ENCODE measurements around the gene TRPM7. TPM values are rescaled to one million over a fixed set of nuclear protein-coding genes. Genes with fewer than 3 reads are reported as not detected.

The TRPM7 gene
- total and polyA plus RNA-seq, 3 experiments from 2014 or later: 18.1 to 46.9 (median 46.7) TPM

GRCh38 chr15:50681467-50681866 lies 5.1 kb downstream of the TRPM7 start:
- POLR2A ChIA-PET: interaction anchor here (0.6 kb wide), 1 partner anchor 14 kb away, joined by 3 read pairs; no protein-coding TSS in a partner anchor
- peaks cover 26% of the 10 kb centered on the region for H3K4me1 ChIP-seq (ENCODE audit: insufficient read depth, low read length)

GRCh38 chr15:50676799-50677483 lies 9.7 kb downstream of the TRPM7 start:
- peak overlapping the region in 2 of 7 donors; percentile 39 to 59 for H3K4me3 Mint-ChIP-seq
- H3K36me3 Mint-ChIP-seq: peaks cover 0 to 23% (median 5%) of the 10 kb centered on the region in 3 donors
- ChIA-PET POLR2A (interaction anchor here (0.7 to 1.8 kb wide), 2 partner anchors 200 to 231 kb away, joined by 4 to 5 read pairs; no protein-coding TSS in a partner anchor), CTCF (interaction anchor here (1.0 to 1.7 kb wide), 5 partner anchors 10 to 232 kb away, joined by 3 to 5 read pairs (median 3); partner anchors contain the start of gene TRPM7)
- no peaks in the 10 kb centered on the region for H3K9me3 ChIP-seq (ENCODE audit: low read length)
- H3K27ac ChIP-seq (ENCODE audit: low read depth, low read length): no peak overlapping the region
- peaks cover 21 to 60% (median 41%) of the 10 kb centered on the region in 3 donors for H3K4me1 Mint-ChIP-seq
- DNase-seq: no peak
- H3K4me3 ChIP-seq (ENCODE audit: low read length): no peak overlapping the region
- H3K4me1 ChIP-seq (ENCODE audit: insufficient read depth, low read length): peaks cover 6% of the 10 kb centered on the region
- H3K27ac Mint-ChIP-seq: peak overlapping the region in 7 of 8 donors; percentile 57 to 87 (median 80)
- H3K9me3 Mint-ChIP-seq: no peaks in the 10 kb centered on the region
- no peaks in the 10 kb centered on the region for H3K27me3 ChIP-seq (ENCODE audit: insufficient read depth, low read length, poor library complexity, severe bottlenecking)
- H3K36me3 ChIP-seq (ENCODE audit: insufficient read depth, low read length): no peaks in the 10 kb centered on the region
- H3K27me3 Mint-ChIP-seq: no peaks in the 10 kb centered on the region

More at GRCh38 chr15:50681467-50681866, 5.1 kb downstream of the TRPM7 start:
- peaks cover 47 to 89% (median 62%) of the 10 kb centered on the region in 3 donors for H3K4me1 Mint-ChIP-seq
- no peaks in the 10 kb centered on the region for H3K27me3 Mint-ChIP-seq
- H3K4me3 Mint-ChIP-seq: peak overlapping the region in 3 of 7 donors; percentile 1 to 41 (median 8)
- peaks cover 0 to 37% (median 9%) of the 10 kb centered on the region in 3 donors for H3K36me3 Mint-ChIP-seq
- Histone ChIP-seq H3K9me3 (ENCODE audit: low read length) (no peaks in the 10 kb centered on the region), H3K36me3 (ENCODE audit: insufficient read depth, low read length) (no peaks in the 10 kb centered on the region), H3K27me3 (ENCODE audit: insufficient read depth, low read length, poor library complexity, severe bottlenecking) (no peaks in the 10 kb centered on the region), H3K27ac (ENCODE audit: low read depth, low read length) (no peak overlapping the region), H3K4me3 (ENCODE audit: low read length) (no peak overlapping the region)
- CTCF ChIA-PET: interaction anchor here (0.5 to 1.5 kb wide), 2 partner anchors 23 to 244 kb away, joined by 3 read pairs; no protein-coding TSS in a partner anchor
- DNase-seq: no peak
- H3K27ac Mint-ChIP-seq: peak overlapping the region in 4 of 8 donors; percentile 43 to 91 (median 60)
- H3K9me3 Mint-ChIP-seq: no peaks in the 10 kb centered on the region

GRCh38 chr15:50675535-50676144 lies 11.0 kb downstream of the TRPM7 start:
- no peak overlapping the region for H3K4me3 Mint-ChIP-seq
- Histone ChIP-seq H3K4me1 (ENCODE audit: insufficient read depth, low read length) (no peaks in the 10 kb centered on the region), H3K36me3 (ENCODE audit: insufficient read depth, low read length) (no peaks in the 10 kb centered on the region), H3K4me3 (ENCODE audit: low read length) (no peak overlapping the region), H3K27me3 (ENCODE audit: insufficient read depth, low read length, poor library complexity, severe bottlenecking) (no peaks in the 10 kb centered on the region), H3K27ac (ENCODE audit: low read depth, low read length) (no peak overlapping the region), H3K9me3 (ENCODE audit: low read length) (no peaks in the 10 kb centered on the region)
- CTCF ChIA-PET: interaction anchor here (0.8 to 1.7 kb wide), 12 partner anchors 9 to 233 kb away, joined by 3 to 7 read pairs (median 3); partner anchors contain the start of gene TRPM7
- no peaks in the 10 kb centered on the region for H3K27me3 Mint-ChIP-seq
- H3K27ac Mint-ChIP-seq: peak overlapping the region in 3 of 8 donors; percentile 25 to 74 (median 72)
- POLR2A ChIA-PET: interaction anchor here (1.8 kb wide), 1 partner anchor 232 kb away, joined by 4 read pairs; no protein-coding TSS in a partner anchor
- no peaks in the 10 kb centered on the region for H3K9me3 Mint-ChIP-seq
- DNase-seq: peak in 2 of 5 donors; percentile 24 to 26
- peaks cover 0 to 23% (median 1%) of the 10 kb centered on the region in 3 donors for H3K36me3 Mint-ChIP-seq
- peaks cover 20 to 58% (median 38%) of the 10 kb centered on the region in 3 donors for H3K4me1 Mint-ChIP-seq

DNA sequence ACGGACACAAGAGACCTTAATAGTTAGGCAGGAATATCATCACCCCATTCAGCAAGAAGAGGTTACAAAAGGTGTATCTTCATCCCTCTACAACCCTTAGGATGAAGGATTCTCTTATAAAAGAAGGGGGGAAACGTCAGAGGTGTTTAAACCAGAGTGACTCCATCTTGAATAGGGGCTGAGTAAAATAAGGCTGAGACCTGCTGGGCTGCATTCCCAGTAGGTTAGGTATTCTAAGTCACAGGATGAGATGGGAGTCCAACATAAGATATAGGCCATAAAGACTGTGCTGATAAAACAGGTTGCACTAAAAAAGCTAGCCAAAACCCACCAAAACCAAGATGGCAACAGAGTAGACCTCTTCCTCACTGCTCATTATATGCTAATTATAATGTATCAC lies 16.5 kb downstream of the TRPM7 start:
- H3K9me3 Mint-ChIP-seq: no peaks in the 10 kb centered on the region
- H3K9me3 ChIP-seq (ENCODE audit: low read length): no peaks in the 10 kb centered on the region
- ChIA-PET POLR2A (no interaction called here), CTCF (no interaction called here)
- no peak for DNase-seq
- H3K36me3 Mint-ChIP-seq: peaks cover 0 to 37% (median 0%) of the 10 kb centered on the region in 3 donors
- no peak overlapping the region for H3K27ac ChIP-seq (ENCODE audit: low read depth, low read length)
- no peak overlapping the region for H3K4me3 Mint-ChIP-seq
- H3K4me3 ChIP-seq (ENCODE audit: low read length): no peak overlapping the region
- H3K4me1 Mint-ChIP-seq: peaks cover 32 to 59% (median 47%) of the 10 kb centered on the region in 3 donors
- H3K27me3 ChIP-seq (ENCODE audit: insufficient read depth, low read length, poor library complexity, severe bottlenecking): no peaks in the 10 kb centered on the region
- peak overlapping the region in 5 of 8 donors; percentile 5 to 52 (median 32) for H3K27ac Mint-ChIP-seq
- no peaks in the 10 kb centered on the region for H3K27me3 Mint-ChIP-seq
- no peaks in the 10 kb centered on the region for H3K36me3 ChIP-seq (ENCODE audit: insufficient read depth, low read length)
- H3K4me1 ChIP-seq (ENCODE audit: insufficient read depth, low read length): no peaks in the 10 kb centered on the region

DNA sequence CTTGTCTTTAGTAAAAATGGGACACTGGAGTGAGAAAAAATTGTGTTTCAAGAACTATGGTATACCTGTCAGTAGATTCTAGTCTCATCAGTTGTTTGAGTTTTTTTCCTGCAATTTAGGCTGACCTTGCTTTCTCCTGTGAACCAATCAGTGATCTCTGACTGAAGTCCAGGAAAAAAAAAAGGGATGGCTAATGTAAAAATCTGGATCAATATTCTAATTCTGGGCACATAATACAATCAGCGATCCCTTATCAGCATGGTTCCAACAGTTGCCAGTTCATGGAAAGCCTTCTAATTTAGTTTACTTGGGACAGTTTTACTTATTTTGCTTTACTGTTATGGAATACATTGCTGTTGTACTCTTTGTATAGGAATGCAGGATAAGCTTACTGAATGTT lies 17.0 kb downstream of the TRPM7 start:
- Mint-ChIP-seq H3K9me3 (no peaks in the 10 kb centered on the region), H3K36me3 (peaks cover 0 to 38% (median 0%) of the 10 kb centered on the region in 3 donors), H3K27ac (peak overlapping the region in 3 of 8 donors; percentile 29 to 51 (median 32)), H3K4me1 (peaks cover 32 to 61% (median 42%) of the 10 kb centered on the region in 3 donors), H3K4me3 (no peak overlapping the region), H3K27me3 (no peaks in the 10 kb centered on the region)
- ChIA-PET POLR2A (no interaction called here), CTCF (no interaction called here)
- no peaks in the 10 kb centered on the region for H3K4me1 ChIP-seq (ENCODE audit: insufficient read depth, low read length)
- H3K27ac ChIP-seq (ENCODE audit: low read depth, low read length): no peak overlapping the region
- DNase-seq: no peak
- H3K4me3 ChIP-seq (ENCODE audit: low read length): no peak overlapping the region
- no peaks in the 10 kb centered on the region for H3K27me3 ChIP-seq (ENCODE audit: insufficient read depth, low read length, poor library complexity, severe bottlenecking)
- H3K36me3 ChIP-seq (ENCODE audit: insufficient read depth, low read length): no peaks in the 10 kb centered on the region
- no peaks in the 10 kb centered on the region for H3K9me3 ChIP-seq (ENCODE audit: low read length)

GRCh38 chr15:50665938-50666337 lies 20.7 kb downstream of the TRPM7 start:
- CTCF ChIA-PET: no interaction called here
- POLR2A ChIA-PET: no interaction called here

GRCh38 chr15:50655555-50655954 lies 31.0 kb downstream of the TRPM7 start:
- no peak overlapping the region for H3K4me3 Mint-ChIP-seq
- CTCF ChIA-PET: interaction anchor here (1.0 kb wide), 1 partner anchor 260 kb away, joined by 4 read pairs; no protein-coding TSS in a partner anchor

More at GRCh38 chr15:50665938-50666337, 20.7 kb downstream of the TRPM7 start:
- Mint-ChIP-seq H3K4me1 (peaks cover 31 to 53% (median 44%) of the 10 kb centered on the region in 3 donors), H3K36me3 (peaks cover 0 to 49% (median 1%) of the 10 kb centered on the region in 3 donors), H3K9me3 (no peaks in the 10 kb centered on the region), H3K27me3 (no peaks in the 10 kb centered on the region), H3K27ac (peak overlapping the region in 6 of 8 donors; percentile 25 to 87 (median 58)), H3K4me3 (no peak overlapping the region)
- Histone ChIP-seq H3K4me1 (ENCODE audit: insufficient read depth, low read length) (no peaks in the 10 kb centered on the region), H3K27ac (ENCODE audit: low read depth, low read length) (no peak overlapping the region), H3K27me3 (ENCODE audit: insufficient read depth, low read length, poor library complexity, severe bottlenecking) (no peaks in the 10 kb centered on the region), H3K36me3 (ENCODE audit: insufficient read depth, low read length) (no peaks in the 10 kb centered on the region), H3K9me3 (ENCODE audit: low read length) (no peaks in the 10 kb centered on the region), H3K4me3 (ENCODE audit: low read length) (no peak overlapping the region)
- no peak for DNase-seq

More at GRCh38 chr15:50655555-50655954, 31.0 kb downstream of the TRPM7 start:
- H3K4me1 ChIP-seq (ENCODE audit: insufficient read depth, low read length): no peaks in the 10 kb centered on the region
- H3K27ac Mint-ChIP-seq: peak overlapping the region in 1 of 8 donors; percentile 38
- peaks cover 0 to 10% (median 5%) of the 10 kb centered on the region in 3 donors for H3K4me1 Mint-ChIP-seq
- no peak overlapping the region for H3K4me3 ChIP-seq (ENCODE audit: low read length)
- no peaks in the 10 kb centered on the region for H3K27me3 ChIP-seq (ENCODE audit: insufficient read depth, low read length, poor library complexity, severe bottlenecking)
- H3K9me3 Mint-ChIP-seq: no peaks in the 10 kb centered on the region
- no peaks in the 10 kb centered on the region for H3K9me3 ChIP-seq (ENCODE audit: low read length)
- peaks cover 0 to 74% (median 15%) of the 10 kb centered on the region in 3 donors for H3K36me3 Mint-ChIP-seq
- POLR2A ChIA-PET: interaction anchor here (0.7 kb wide), 1 partner anchor 12 kb away, joined by 5 read pairs; no protein-coding TSS in a partner anchor
- no peaks in the 10 kb centered on the region for H3K27me3 Mint-ChIP-seq
- H3K27ac ChIP-seq (ENCODE audit: low read depth, low read length): no peak overlapping the region
- DNase-seq: no peak
- peaks cover 11% of the 10 kb centered on the region for H3K36me3 ChIP-seq (ENCODE audit: insufficient read depth, low read length)
